ENCODE data around the gene LGALS3. TPM values are rescaled to one million over a fixed set of nuclear protein-coding genes. Genes with fewer than 3 reads are reported as not detected.

Gene LGALS3
- total RNA-seq, 3 donors from 2014 or later: 488 to 1,705 (median 1,380) TPM

- ATAC-seq (peak; percentile 43), DNase-seq (peak; percentile 74 to 92 (median 80))
- Histone ChIP-seq H3K36me3 (ENCODE audit: low read depth) (peaks cover 4% of the 10 kb centered on the region), H3K9me3 (no peaks in the 10 kb centered on the region), H3K4me3 (no peak overlapping the region), H3K4me1 (ENCODE audit: low read depth) (peaks cover 60% of the 10 kb centered on the region)
- TF ChIP-seq CTCF (IDR thresholded peaks at IDR 0.05): no peak
- intact Hi-C loops (cut with DNase I, micrococcal nuclease): no loop called here
These were observed 3.6 kb upstream of the LGALS3 start for GRCh38 chr14:55125403-55125802.

GRCh38 chr14:55126034-55126433, 3.0 kb upstream of the LGALS3 start:
- no peak for DNase-seq
- peaks cover 54% of the 10 kb centered on the region for H3K4me1 ChIP-seq (ENCODE audit: low read depth)
- no peak for TF ChIP-seq CTCF (IDR thresholded peaks at IDR 0.05)

GRCh38 chr14:55126932-55127459, 2.1 kb upstream of the LGALS3 start:
- Histone ChIP-seq H3K4me3 (no peak overlapping the region), H3K4me1 (ENCODE audit: low read depth) (peaks cover 50% of the 10 kb centered on the region), H3K9me3 (no peaks in the 10 kb centered on the region), H3K36me3 (ENCODE audit: low read depth) (peaks cover 4% of the 10 kb centered on the region)
- intact Hi-C loops (cut with DNase I, micrococcal nuclease): no loop called here
- no peak for TF ChIP-seq CTCF (IDR thresholded peaks at IDR 0.05)
- ATAC-seq (peak; percentile 39), DNase-seq (no peak)

More at GRCh38 chr14:55126034-55126433, 3.0 kb upstream of the LGALS3 start:
- H3K36me3 ChIP-seq (ENCODE audit: low read depth): peaks cover 4% of the 10 kb centered on the region
- ATAC-seq: no peak
- intact Hi-C loops (cut with DNase I, micrococcal nuclease): no loop called here
- H3K9me3 ChIP-seq: no peaks in the 10 kb centered on the region
- H3K4me3 ChIP-seq: no peak overlapping the region

GRCh38 chr14:55127460-55127951, 1.5 kb upstream of the LGALS3 start:
- DNase-seq (peak in 1 of 3 donors; percentile 69), ATAC-seq (peak; percentile 58)
- Histone ChIP-seq H3K4me1 (ENCODE audit: low read depth) (peaks cover 50% of the 10 kb centered on the region), H3K4me3 (no peak overlapping the region), H3K36me3 (ENCODE audit: low read depth) (peaks cover 2% of the 10 kb centered on the region), H3K9me3 (no peaks in the 10 kb centered on the region)
- intact Hi-C loops (cut with DNase I, micrococcal nuclease): no loop called here
- no peak for TF ChIP-seq CTCF (IDR thresholded peaks at IDR 0.05)

- TF ChIP-seq CTCF (IDR thresholded peaks at IDR 0.05): no peak
- H3K4me1 ChIP-seq (ENCODE audit: low read depth): peaks cover 48% of the 10 kb centered on the region
- DNase-seq: no peak
These were observed 516 bp upstream of the LGALS3 start for GRCh38 chr14:55128386-55129085.

More at GRCh38 chr14:55128386-55129085, 516 bp upstream of the LGALS3 start:
- ATAC-seq: peak; percentile 12
- H3K36me3 ChIP-seq (ENCODE audit: low read depth): no peaks in the 10 kb centered on the region
- H3K9me3 ChIP-seq: no peaks in the 10 kb centered on the region
- peak overlapping the region; percentile 90 for H3K4me3 ChIP-seq
- intact Hi-C loops (cut with DNase I, micrococcal nuclease): no loop called here

All from mucosa of descending colon (tissue), 3 donors.